Ascending aorta (tissue), 2 donors: ENCODE data around the gene DPM2. TPM values are rescaled to one million over a fixed set of nuclear protein-coding genes. Genes with fewer than 3 reads are reported as not detected.
A peak's percentile ranks its signal among the peaks of the same experiment; 100 is the strongest.

ENCODE experiments used
- DNase-seq, 2 donors: peaks; one replicate each; pipeline ENCODE4 v3.0.0-alpha.2; 2019; ENCODE audit warnings: low spot score in 2 of 2
- H3K27ac ChIP-seq, 2 donors: fragments of 200-600 bp; sonication (generic); one replicate each; pipeline ENCODE4 v1.5.1; 2016 to 2017; ENCODE audit warnings: mild to moderate bottlenecking in 1 of 2
- H3K27me3 ChIP-seq: fragments of 200-600 bp; sonication (generic); one replicate; pipeline ENCODE4 v1.5.1; 2017
- H3K36me3 ChIP-seq, 2 donors: fragments of 200-600 bp; sonication (generic); one replicate each; pipeline ENCODE4 v1.5.1; 2016
- H3K4me1 ChIP-seq, 2 donors: fragments of 200-600 bp; sonication (generic); one replicate each; pipeline ENCODE4 v1.5.1; 2016 to 2017; ENCODE audit warnings: mild to moderate bottlenecking in 1 of 2
- H3K4me3 ChIP-seq, 2 donors: fragments of 200-600 bp; sonication (generic); one replicate each; pipeline ENCODE4 v1.5.1; 2016 to 2017; ENCODE audit warnings: mild to moderate bottlenecking in 1 of 2
- H3K9me3 ChIP-seq, 2 donors: fragments of 200-600 bp; sonication (generic); one replicate each; pipeline ENCODE4 v1.5.1; 2016
- intact Hi-C: fragments of 100-400 bp; cut with DNase I; formaldehyde crosslinking; loops from one replicate; pipeline ENCODE4 v1.15.1; 2023
- total RNA-seq: library from RNA; depleted of rRNA; stranded (reverse); fragments of >200 nt; gene quantifications from one replicate; pipeline ENCODE4 v1.1.0, GENCODE V29; 2016
- TF ChIP-seq, protein P1 (sequence below), 3 experiments: fragments of 200-600 bp in 2 of 3; fragments of 450-650 bp in 1 of 3; sonication (generic) in 2 of 3; IDR thresholded peaks; one replicate each; pipeline ENCODE4 v1.5.1; 2016 to 2019; ENCODE audit warnings: antibody characterized with exemption in 3 of 3, mild to moderate bottlenecking in 1 of 3, moderate library complexity in 1 of 3

Gene DPM2
- total RNA-seq, 1 donor from 2014 or later, result 18.2 TPM

DNA sequence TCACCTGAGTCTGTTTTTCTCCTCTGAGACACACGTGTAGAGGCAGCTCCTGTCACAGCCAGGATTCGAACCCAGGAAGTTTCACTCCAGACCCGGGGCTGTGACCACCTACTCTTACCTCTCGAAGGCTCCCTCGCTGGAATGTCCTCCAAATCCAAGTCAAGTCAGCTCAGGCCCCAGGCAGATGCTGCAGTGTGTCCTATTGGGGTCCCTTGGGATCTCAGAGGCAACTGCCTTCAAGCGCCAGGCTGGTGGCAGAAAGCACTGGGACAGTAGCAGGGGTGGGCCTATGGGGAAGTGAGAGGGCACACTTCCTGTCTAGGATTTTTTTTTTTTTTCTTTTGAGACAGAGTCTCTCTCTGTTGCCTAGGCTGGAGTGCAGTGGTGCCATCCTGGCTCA, 20.1 kb downstream of the DPM2 start:
- Histone ChIP-seq H3K27me3 (no peaks in the 10 kb centered on the region), H3K36me3 (peaks cover 11 to 13% of the 10 kb centered on the region in 2 donors), H3K4me1 (peaks cover 10 to 47% of the 10 kb centered on the region in 2 donors), H3K27ac (peak overlapping the region; percentile 69 to 74), H3K9me3 (no peaks in the 10 kb centered on the region), H3K4me3 (peak overlapping the region in 1 of 2 donors; percentile 51)
- intact Hi-C loops, result loop anchor here (1.0 to 5.0 kb wide), 4 partner anchors 20 to 200 kb away; partner anchors contain the start of genes AK1, FPGS, PTRH1 and TTC16
- DNase-seq, result no peak
- TF ChIP-seq, protein P1, sequence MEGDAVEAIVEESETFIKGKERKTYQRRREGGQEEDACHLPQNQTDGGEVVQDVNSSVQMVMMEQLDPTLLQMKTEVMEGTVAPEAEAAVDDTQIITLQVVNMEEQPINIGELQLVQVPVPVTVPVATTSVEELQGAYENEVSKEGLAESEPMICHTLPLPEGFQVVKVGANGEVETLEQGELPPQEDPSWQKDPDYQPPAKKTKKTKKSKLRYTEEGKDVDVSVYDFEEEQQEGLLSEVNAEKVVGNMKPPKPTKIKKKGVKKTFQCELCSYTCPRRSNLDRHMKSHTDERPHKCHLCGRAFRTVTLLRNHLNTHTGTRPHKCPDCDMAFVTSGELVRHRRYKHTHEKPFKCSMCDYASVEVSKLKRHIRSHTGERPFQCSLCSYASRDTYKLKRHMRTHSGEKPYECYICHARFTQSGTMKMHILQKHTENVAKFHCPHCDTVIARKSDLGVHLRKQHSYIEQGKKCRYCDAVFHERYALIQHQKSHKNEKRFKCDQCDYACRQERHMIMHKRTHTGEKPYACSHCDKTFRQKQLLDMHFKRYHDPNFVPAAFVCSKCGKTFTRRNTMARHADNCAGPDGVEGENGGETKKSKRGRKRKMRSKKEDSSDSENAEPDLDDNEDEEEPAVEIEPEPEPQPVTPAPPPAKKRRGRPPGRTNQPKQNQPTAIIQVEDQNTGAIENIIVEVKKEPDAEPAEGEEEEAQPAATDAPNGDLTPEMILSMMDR (IDR thresholded peaks at IDR 0.05), result no peak

DNA sequence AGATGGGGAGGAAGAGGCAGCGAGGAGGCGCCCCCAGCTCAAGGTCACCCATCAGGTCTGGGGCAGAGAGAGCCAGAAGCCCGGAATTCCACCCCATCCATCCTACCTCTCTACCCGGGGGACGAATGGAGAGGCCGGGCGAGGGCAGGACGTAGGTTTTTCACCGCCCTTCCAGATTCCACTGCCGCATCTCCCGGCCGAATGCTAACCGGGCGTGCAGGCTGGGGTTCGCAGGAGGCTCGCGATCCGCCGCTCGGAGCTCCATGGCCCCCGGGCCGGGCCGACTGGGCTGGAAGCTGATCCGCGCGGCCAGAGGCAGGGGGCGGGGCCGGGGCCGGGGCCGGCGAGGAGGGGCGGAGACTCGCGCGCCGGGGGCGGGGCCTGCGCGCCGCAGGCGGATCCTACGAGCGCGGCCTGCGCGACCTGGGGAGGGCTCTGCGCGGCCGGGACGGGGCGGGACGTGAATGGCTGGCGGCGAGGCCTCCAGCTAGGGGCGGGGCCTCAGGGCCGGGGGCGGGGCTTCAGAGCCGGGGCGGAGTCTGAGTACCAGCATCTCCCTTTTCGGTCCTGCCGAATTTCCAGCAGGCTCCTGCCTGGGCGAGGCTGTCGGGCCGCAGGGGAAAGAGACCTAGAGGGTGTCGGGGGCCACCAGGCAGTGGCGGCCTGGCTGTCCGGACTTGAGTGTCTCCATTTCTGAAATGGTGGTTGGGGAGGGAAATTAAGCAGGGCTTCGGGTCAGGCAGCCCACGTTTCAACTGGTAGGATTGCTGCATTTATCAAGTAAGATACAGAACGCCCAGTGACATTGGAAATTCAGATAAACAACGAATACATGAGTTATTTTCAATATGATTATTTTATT, 20.7 kb downstream of the DPM2 start, which contains the start of gene ST6GALNAC4:
TSS of gene ST6GALNAC4 (minus strand) at position 322 of the 862 bp plus-strand sequence. CDS start 622 bp downstream, outside the sequence.
- intact Hi-C loops, result loop anchor here (1.0 to 5.0 kb wide), 3 partner anchors 20 to 200 kb away; partner anchors contain the start of genes FPGS, PTRH1 and TTC16
- peak; percentile 81 to 97 for DNase-seq
- H3K9me3 ChIP-seq, result no peaks in the 10 kb centered on the region
- no peaks in the 10 kb centered on the region for H3K27me3 ChIP-seq
- peaks cover 17 to 20% of the 10 kb centered on the region in 2 donors for H3K36me3 ChIP-seq
- peak within 1 kb of the TSS; percentile 69 to 79 for H3K27ac ChIP-seq
- peaks cover 10 to 47% of the 10 kb centered on the region in 2 donors for H3K4me1 ChIP-seq
- TF ChIP-seq, protein P1 (IDR thresholded peaks at IDR 0.05), result no peak
- H3K4me3 ChIP-seq, result peak within 1 kb of the TSS; percentile 64 to 69

DNA sequence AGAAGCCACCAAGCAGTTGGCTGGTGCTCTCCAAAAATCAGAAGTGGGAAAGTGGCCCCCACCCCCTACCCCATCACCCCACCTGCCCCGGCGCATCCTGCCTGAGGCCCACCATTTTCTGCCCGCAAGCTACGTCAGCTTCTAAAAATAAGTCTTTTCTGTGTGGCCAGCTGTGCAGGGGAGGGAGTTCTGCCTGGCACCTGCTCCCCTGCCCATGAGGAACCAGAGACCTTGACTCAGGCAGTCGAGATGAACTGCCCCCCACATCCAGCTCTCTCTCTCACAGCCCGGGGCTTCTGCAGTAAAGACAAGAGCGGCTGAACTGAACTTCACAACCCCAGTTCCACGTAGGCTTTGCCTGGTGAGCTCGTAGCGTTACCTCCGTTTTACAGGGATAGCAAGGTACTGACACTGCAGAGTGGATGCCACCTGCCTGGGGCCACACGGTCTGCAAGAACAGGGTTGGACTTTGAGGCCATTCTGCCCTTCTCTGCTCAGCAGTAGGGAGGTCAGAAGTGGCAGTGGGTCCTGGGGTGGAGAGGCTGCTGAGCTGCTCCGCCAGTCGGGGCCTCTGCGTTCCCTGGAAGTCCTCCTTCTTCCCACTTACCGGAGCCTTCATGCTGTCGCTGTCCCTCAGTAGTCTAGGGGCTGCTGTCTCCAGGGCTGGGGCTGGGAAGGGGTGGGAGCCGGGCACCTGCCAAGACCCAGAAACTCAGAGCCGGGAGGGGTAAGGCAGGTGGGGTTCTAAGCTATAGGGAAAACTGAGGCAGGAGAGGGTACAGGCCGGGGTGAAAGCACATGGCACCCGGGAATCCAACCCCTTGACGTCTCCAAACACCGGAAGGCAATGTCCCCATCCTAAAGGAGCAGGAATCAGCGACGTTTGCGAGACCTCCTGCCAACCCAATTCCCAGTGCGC, 21.6 kb downstream of the DPM2 start:
- TF ChIP-seq, protein P1 (IDR thresholded peaks at IDR 0.05), result no peak
- H3K9me3 ChIP-seq, result no peaks in the 10 kb centered on the region
- no peak for DNase-seq
- H3K27ac ChIP-seq, result peak overlapping the region; percentile 62 to 79
- H3K36me3 ChIP-seq, result peaks cover 23 to 28% of the 10 kb centered on the region in 2 donors
- H3K27me3 ChIP-seq, result no peaks in the 10 kb centered on the region
- intact Hi-C loops, result loop anchor here (2.0 to 5.0 kb wide), 2 partner anchors 113 to 199 kb away; partner anchors contain the start of genes FPGS, PTRH1 and TTC16
- H3K4me1 ChIP-seq, result peaks cover 10 to 40% of the 10 kb centered on the region in 2 donors
- H3K4me3 ChIP-seq, result peak overlapping the region; percentile 64 to 69

DNA sequence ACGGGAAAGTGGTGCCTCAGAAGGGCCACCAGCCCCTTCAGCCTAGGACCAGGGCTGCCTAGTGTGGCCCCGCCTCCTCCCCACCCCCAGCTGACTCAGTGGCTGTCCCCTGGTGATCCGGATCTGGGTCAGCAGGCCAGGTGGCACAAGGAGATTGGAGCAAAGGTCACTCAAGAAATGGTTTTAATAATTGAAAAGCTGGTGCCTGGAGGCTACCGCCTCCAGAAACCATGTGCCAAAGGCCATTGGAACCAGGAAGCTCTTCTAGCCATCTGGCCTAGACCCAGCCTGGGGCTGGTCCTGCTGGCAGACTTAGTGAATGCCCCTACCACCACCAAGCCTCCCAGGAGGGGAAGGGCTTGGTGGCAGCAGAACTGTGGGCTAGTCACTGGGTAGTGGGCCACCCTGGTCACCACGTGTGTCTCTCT, 22.3 kb downstream of the DPM2 start:
- TF ChIP-seq, protein P1 (IDR thresholded peaks at IDR 0.05), result no peak
- no peak for DNase-seq
- H3K9me3 ChIP-seq, result no peaks in the 10 kb centered on the region
- peak overlapping the region in 1 of 2 donors; percentile 69 for H3K4me3 ChIP-seq
- intact Hi-C loops, result loop anchor here (5.0 kb wide), 1 partner anchor 198 kb away; the partner anchor contains the start of genes PTRH1 and TTC16
- H3K4me1 ChIP-seq, result peaks cover 10 to 40% of the 10 kb centered on the region in 2 donors
- H3K36me3 ChIP-seq, result peaks cover 27 to 34% of the 10 kb centered on the region in 2 donors
- H3K27me3 ChIP-seq, result no peaks in the 10 kb centered on the region
- peak overlapping the region; percentile 62 to 79 for H3K27ac ChIP-seq

DNA sequence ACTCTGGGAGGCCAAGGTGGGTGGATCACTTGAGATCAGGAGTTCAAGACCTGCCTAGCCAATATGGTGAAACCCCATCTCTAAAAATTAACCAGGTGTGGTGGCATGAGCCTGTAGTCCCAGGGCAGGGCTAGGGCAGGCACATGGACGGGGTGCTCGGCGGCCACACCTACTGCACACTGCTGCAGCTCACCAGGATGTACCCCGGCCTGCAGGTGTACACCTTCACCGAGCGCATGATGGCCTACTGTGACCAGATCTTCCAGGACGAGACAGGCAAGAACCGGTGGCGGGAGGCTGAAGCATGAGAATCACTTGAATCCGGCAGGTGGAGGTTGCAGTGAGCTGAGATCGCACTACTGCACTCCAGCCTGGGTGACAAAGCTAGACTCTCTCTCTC, 24.0 kb downstream of the DPM2 start:
- Histone ChIP-seq H3K27me3 (no peaks in the 10 kb centered on the region), H3K4me1 (peaks cover 10 to 27% of the 10 kb centered on the region in 2 donors), H3K4me3 (no peak overlapping the region), H3K36me3 (peaks cover 33 to 41% of the 10 kb centered on the region in 2 donors), H3K27ac (no peak overlapping the region), H3K9me3 (no peaks in the 10 kb centered on the region)
- no peak for DNase-seq
- intact Hi-C loops, result no loop called here
- TF ChIP-seq, protein P1 (IDR thresholded peaks at IDR 0.05), result no peak
